ENCODE data around the gene NAIF1. TPM values are rescaled to one million over a fixed set of nuclear protein-coding genes. Genes with fewer than 3 reads are reported as not detected.

Gene NAIF1
- total RNA-seq, 1 donor from 2014 or later = 6.2 TPM

DNA sequence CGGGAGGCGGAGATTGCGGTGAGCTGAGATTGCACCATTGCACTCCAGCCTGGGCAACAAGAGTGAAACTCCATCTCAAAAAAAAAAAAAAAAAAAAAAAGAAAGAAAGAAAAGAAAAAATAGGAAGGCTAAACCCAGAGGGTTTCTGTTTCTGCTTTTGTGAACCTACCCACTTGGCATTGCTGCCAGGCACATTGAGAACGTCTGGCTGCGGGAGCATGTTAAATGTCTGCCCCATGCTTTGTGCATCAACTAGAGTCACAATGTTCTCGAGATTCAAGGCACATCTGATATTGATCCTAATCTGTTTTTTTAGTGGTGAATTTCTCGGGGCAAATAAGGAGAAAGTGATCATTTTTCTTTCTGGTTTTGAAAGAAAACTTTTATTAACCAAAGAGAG, 3.8 kb upstream of the NAIF1 start:
- Mint-ChIP-seq H3K27me3 (ENCODE audit: unreplicated experiment) (peaks cover 2% of the 10 kb centered on the region), H3K9me3 (ENCODE audit: unreplicated experiment) (peaks cover 8% of the 10 kb centered on the region), H3K4me1 (ENCODE audit: low read depth, unreplicated experiment) (peaks cover 20% of the 10 kb centered on the region), H3K36me3 (ENCODE audit: unreplicated experiment) (no peaks in the 10 kb centered on the region), H3K27ac (ENCODE audit: unreplicated experiment) (no peak overlapping the region), H3K4me3 (ENCODE audit: unreplicated experiment) (peak overlapping the region; percentile 36)
- TF ChIP-seq, protein P1, sequence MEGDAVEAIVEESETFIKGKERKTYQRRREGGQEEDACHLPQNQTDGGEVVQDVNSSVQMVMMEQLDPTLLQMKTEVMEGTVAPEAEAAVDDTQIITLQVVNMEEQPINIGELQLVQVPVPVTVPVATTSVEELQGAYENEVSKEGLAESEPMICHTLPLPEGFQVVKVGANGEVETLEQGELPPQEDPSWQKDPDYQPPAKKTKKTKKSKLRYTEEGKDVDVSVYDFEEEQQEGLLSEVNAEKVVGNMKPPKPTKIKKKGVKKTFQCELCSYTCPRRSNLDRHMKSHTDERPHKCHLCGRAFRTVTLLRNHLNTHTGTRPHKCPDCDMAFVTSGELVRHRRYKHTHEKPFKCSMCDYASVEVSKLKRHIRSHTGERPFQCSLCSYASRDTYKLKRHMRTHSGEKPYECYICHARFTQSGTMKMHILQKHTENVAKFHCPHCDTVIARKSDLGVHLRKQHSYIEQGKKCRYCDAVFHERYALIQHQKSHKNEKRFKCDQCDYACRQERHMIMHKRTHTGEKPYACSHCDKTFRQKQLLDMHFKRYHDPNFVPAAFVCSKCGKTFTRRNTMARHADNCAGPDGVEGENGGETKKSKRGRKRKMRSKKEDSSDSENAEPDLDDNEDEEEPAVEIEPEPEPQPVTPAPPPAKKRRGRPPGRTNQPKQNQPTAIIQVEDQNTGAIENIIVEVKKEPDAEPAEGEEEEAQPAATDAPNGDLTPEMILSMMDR (IDR thresholded peaks at IDR 0.05; ENCODE audit: partially characterized antibody, unreplicated experiment) = no peak
- DNase-seq = no peak

DNA sequence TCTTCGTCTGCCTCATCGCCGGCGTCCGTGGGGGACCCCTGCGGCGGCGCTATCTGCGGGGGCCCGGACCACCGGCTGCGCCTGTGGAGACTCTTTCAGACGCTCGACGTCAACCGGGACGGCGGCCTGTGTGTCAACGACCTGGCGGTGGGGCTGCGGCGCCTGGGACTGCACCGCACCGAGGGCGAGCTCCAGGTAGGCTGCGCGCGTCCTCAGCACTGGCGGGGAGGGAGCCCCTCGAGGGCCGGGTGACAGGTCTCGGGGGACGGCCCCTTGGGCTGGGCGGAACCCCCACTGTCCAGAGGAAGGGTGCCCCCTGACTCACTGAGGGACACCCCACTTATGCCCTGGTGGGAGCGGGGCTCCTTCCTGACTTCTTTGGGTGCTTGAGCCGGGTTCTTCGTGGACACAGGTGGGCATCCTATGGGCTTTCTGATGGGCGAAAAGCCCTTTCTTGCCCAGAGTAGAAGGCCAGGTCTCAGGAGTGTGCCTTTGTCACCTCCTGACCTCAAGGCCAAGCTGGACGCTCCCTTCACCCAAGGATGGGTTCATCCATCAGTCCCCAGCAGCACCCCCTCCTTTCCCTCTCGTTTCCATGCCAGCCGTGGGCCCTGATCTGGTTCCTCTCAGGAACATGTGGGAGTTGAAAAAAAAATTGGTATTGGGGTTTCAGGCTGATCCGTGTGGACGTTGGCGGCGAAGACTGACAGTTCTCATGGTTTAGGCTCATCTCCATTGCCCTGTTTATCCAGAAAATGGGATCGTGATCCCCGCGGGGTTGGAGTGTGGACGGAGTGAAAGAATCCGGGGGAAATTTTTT, 1.5 kb upstream of the NAIF1 start:
- Mint-ChIP-seq H3K27me3 (ENCODE audit: unreplicated experiment) (peaks cover 2% of the 10 kb centered on the region), H3K4me3 (ENCODE audit: unreplicated experiment) (peak overlapping the region; percentile 93), H3K9me3 (ENCODE audit: unreplicated experiment) (peaks cover 11% of the 10 kb centered on the region), H3K36me3 (ENCODE audit: unreplicated experiment) (no peaks in the 10 kb centered on the region), H3K27ac (ENCODE audit: unreplicated experiment) (peak overlapping the region; percentile 86), H3K4me1 (ENCODE audit: low read depth, unreplicated experiment) (peaks cover 21% of the 10 kb centered on the region)
- DNase-seq = no peak
- TF ChIP-seq, protein P1 (IDR thresholded peaks at IDR 0.05; ENCODE audit: partially characterized antibody, unreplicated experiment) = no peak

DNA sequence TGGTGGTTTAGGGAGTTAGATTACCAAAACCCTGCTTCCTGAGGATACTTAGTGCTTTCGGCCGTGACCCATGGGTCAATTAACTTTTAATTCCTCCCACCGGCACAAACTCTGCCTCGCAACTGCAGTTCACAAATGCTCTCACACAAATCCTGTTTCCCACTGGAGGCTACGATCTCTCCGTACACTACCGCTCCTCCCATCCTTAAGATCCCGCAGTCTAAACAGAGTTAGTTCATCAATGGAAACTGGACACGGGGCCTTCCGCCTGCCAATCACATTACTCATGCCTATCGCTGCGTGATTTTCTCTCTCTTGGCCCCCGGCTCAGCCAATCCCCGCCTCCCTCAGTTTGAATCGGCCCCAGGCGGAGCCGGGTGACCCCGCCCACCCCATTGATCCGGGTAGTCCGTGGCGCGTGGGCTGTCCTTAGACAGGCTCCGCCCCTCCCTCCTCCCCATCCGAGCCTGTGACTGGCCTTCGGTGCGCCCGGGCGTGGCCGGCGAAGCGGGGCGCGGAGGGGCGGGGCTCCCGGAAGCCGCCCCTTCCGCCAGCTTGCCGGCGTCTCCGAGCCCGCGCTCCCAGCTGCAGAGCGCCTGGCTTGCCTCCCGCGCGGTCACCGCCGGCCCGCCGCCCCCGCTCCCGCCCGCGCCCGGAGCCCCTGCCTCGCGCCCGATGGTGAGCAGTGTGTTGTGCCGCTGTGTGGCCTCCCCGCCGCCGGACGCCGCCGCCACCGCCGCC, 695 bp upstream of the NAIF1 start, which contains the start of gene SLC25A25:
Gene SLC25A25, plus strand, starts transcription at position 588 of the 741 bp plus-strand sequence. Its CDS starts 88 bp downstream, at position 676.
- Mint-ChIP-seq H3K4me3 (ENCODE audit: unreplicated experiment) (peak within 1 kb of the TSS; percentile 93), H3K9me3 (ENCODE audit: unreplicated experiment) (peaks cover 11% of the 10 kb centered on the region), H3K4me1 (ENCODE audit: low read depth, unreplicated experiment) (peaks cover 18% of the 10 kb centered on the region), H3K36me3 (ENCODE audit: unreplicated experiment) (no peaks in the 10 kb centered on the region), H3K27ac (ENCODE audit: unreplicated experiment) (peak within 1 kb of the TSS; percentile 86), H3K27me3 (ENCODE audit: unreplicated experiment) (peaks cover 2% of the 10 kb centered on the region)
- TF ChIP-seq, protein P1 (IDR thresholded peaks at IDR 0.05; ENCODE audit: partially characterized antibody, unreplicated experiment) = no peak
- DNase-seq = peak; percentile 100

DNA sequence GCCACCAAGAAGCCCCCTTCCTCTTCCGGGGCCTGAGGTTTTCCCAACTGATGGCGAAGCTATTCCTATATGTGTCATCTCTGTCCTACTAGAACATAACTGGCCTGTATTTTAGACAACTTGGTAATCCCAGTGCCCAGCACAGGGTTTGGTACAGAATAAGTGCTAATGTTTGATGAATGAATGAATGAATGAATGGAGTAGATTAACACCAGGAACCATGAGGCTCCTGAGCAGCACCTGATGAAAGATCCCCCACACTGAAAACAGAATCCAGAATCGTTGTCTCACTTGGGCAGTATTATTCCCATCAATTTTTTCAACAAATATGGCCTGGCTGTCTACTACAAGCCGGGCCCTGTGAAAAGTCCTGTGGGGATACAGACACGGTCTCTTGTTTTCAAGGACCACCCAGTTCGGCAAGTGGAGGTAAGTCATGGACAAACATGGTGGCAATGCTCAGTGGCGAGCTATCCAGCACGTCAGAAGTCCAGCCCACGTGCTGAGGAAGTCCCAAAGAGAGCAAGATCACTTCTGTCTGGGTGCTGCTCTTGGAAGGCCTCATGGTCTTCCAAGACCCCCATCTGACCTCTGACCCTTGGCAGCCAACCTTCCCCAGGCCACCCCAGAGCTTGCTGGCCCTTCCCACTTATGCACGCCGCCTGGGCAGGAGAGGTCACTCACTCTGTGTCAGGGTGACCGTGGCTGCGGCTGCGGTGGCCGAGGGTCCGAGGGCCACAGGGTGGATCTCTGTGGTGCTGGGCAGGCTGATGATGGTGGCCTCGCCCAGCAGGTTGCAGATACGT, 1.0 kb downstream of the NAIF1 start:
- Mint-ChIP-seq H3K4me1 (ENCODE audit: low read depth, unreplicated experiment) (peaks cover 13% of the 10 kb centered on the region), H3K9me3 (ENCODE audit: unreplicated experiment) (peaks cover 8% of the 10 kb centered on the region), H3K4me3 (ENCODE audit: unreplicated experiment) (peak overlapping the region; percentile 79), H3K36me3 (ENCODE audit: unreplicated experiment) (no peaks in the 10 kb centered on the region), H3K27ac (ENCODE audit: unreplicated experiment) (no peak overlapping the region), H3K27me3 (ENCODE audit: unreplicated experiment) (peaks cover 2% of the 10 kb centered on the region)
- TF ChIP-seq, protein P1 (IDR thresholded peaks at IDR 0.05; ENCODE audit: partially characterized antibody, unreplicated experiment) = no peak
- no peak for DNase-seq

Data from glutamatergic neuron (in vitro differentiated cells).